Measurements from ENCODE around the gene GRPEL2. TPM values are rescaled to one million over a fixed set of nuclear protein-coding genes. Genes with fewer than 3 reads are reported as not detected.

The GRPEL2 gene
- polyA plus RNA-seq, 3 donors, result 1.9 to 2.7 (median 2.0) TPM

DNA sequence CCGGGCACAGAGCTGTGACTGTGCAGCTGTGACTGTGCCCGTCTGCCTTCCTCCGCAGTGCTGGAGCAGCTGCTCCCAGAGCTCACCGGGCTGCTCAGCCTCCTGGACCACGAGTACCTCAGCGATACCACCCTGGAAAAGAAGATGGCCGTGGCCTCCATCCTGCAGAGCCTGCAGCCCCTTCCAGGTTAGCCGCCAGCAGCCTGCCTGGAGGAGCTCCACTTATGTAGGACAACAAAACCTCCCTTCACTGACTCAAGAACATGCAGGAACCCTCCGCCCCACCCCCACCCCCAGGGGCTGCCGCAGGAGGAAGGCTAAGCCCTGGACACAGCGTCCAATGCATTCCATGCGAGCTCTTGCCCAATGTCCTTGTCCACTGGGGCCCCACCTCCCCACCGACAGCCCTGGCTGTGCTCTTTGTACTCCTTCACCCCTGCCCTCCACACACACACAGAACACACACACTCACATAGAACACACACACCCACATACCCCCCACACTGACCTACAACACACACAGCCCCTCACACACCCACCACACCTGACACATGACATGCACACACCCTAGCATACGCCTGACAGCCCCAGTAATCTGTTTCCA is 45.7 kb upstream of the GRPEL2 start:
- no peaks in the 10 kb centered on the region for H3K9me3 ChIP-seq (replicated peaks in 1 of 2; ENCODE audit: control insufficient read depth in 1 of 2, insufficient read depth in 1 of 2, low read length in 2 of 2)
- peak overlapping the region in 1 of 2 donors; percentile 48 for H3K4me3 Mint-ChIP-seq
- 17% methylated on average over 14 of the region's 14 CpGs for WGBS (ENCODE audit: insufficient coverage)
- no peak overlapping the region for H3K4me2 ChIP-seq (replicated peaks; ENCODE audit: extremely low read depth, low read length, poor library complexity, severe bottlenecking)
- no peaks in the 10 kb centered on the region for H3K36me3 ChIP-seq (replicated peaks in 1 of 2; ENCODE audit: control insufficient read depth in 1 of 2, insufficient read depth in 2 of 2, low read length in 2 of 2)
- TF ChIP-seq, protein P1, sequence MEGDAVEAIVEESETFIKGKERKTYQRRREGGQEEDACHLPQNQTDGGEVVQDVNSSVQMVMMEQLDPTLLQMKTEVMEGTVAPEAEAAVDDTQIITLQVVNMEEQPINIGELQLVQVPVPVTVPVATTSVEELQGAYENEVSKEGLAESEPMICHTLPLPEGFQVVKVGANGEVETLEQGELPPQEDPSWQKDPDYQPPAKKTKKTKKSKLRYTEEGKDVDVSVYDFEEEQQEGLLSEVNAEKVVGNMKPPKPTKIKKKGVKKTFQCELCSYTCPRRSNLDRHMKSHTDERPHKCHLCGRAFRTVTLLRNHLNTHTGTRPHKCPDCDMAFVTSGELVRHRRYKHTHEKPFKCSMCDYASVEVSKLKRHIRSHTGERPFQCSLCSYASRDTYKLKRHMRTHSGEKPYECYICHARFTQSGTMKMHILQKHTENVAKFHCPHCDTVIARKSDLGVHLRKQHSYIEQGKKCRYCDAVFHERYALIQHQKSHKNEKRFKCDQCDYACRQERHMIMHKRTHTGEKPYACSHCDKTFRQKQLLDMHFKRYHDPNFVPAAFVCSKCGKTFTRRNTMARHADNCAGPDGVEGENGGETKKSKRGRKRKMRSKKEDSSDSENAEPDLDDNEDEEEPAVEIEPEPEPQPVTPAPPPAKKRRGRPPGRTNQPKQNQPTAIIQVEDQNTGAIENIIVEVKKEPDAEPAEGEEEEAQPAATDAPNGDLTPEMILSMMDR (IDR thresholded peaks at IDR 0.05), result no peak
- H3K27ac ChIP-seq (ENCODE audit: low read depth in 1 of 2, low read length in 2 of 2), result no peak overlapping the region
- H3K9ac ChIP-seq (ENCODE audit: insufficient read depth, low read length, poor library complexity, severe bottlenecking), result no peak overlapping the region
- H3K4me3 ChIP-seq (replicated peaks in 1 of 3; ENCODE audit: low read depth in 2 of 3, low read length in 3 of 3), result no peak overlapping the region
- H3K79me2 ChIP-seq (ENCODE audit: insufficient read depth, low read length), result no peaks in the 10 kb centered on the region
- intact Hi-C loops (cut with micrococcal nuclease), result no loop called here
- peak overlapping the region in 1 of 7 donors; percentile 62 for H3K27ac Mint-ChIP-seq
- no peaks in the 10 kb centered on the region for H4K20me1 ChIP-seq (ENCODE audit: insufficient read depth, low read length)
- peaks cover 7% of the 10 kb centered on the region in 2 donors for H3K4me1 ChIP-seq (ENCODE audit: control insufficient read depth in 1 of 2, insufficient read depth in 2 of 2, low read length in 2 of 2)
- peaks cover 0 to 6% of the 10 kb centered on the region in 2 donors for H3K27me3 ChIP-seq (ENCODE audit: control insufficient read depth in 2 of 2, insufficient read depth in 2 of 2, low read length in 2 of 2)
- no peak for DNase-seq
- peaks cover 18% of the 10 kb centered on the region for H3K4me1 Mint-ChIP-seq
- no peaks in the 10 kb centered on the region for H3K9me3 Mint-ChIP-seq
- peak overlapping the region; percentile 44 for H2AFZ ChIP-seq (ENCODE audit: insufficient read depth, low read depth, low read length, poor library complexity, severe bottlenecking)
- no peaks in the 10 kb centered on the region for H3K36me3 Mint-ChIP-seq
- peaks cover 7 to 20% (median 12%) of the 10 kb centered on the region in 3 donors for H3K27me3 Mint-ChIP-seq (ENCODE audit: low read depth in 3 of 3)

DNA sequence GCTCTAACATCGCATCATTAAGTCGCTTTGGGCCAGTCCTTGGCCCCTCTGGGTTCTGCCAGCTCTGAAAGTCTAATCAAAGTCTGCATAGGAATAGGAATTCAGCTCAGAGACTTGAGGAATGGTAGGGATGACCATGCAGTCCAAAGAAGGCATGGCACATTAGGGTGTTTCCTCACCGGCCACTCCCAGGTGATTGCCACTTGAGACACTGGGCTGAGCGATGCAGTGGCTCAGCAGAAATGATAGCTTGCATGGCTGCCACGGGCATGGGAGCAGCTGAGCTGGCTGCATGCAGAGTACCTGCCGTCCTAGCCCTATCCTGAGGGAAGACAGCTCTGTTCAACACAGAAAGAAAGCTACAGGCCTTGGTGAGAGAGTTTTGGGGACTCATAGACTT is 44.9 kb upstream of the GRPEL2 start:
- TF ChIP-seq, protein P1 (IDR thresholded peaks at IDR 0.05), result no peak
- no peak overlapping the region for H3K4me3 ChIP-seq (replicated peaks in 1 of 3; ENCODE audit: low read depth in 2 of 3, low read length in 3 of 3)
- no peaks in the 10 kb centered on the region for H3K36me3 ChIP-seq (replicated peaks in 1 of 2; ENCODE audit: control insufficient read depth in 1 of 2, insufficient read depth in 2 of 2, low read length in 2 of 2)
- no peaks in the 10 kb centered on the region for H4K20me1 ChIP-seq (ENCODE audit: insufficient read depth, low read length)
- no peak for DNase-seq
- no peak overlapping the region for H2AFZ ChIP-seq (ENCODE audit: insufficient read depth, low read depth, low read length, poor library complexity, severe bottlenecking)
- Mint-ChIP-seq H3K4me1 (peaks cover 18% of the 10 kb centered on the region), H3K9me3 (no peaks in the 10 kb centered on the region), H3K27me3 (ENCODE audit: low read depth in 3 of 3) (peaks cover 7 to 19% (median 12%) of the 10 kb centered on the region in 3 donors), H3K27ac (peak overlapping the region in 1 of 7 donors; percentile 15), H3K4me3 (no peak overlapping the region), H3K36me3 (no peaks in the 10 kb centered on the region)
- peaks cover 0 to 6% of the 10 kb centered on the region in 2 donors for H3K27me3 ChIP-seq (ENCODE audit: control insufficient read depth in 2 of 2, insufficient read depth in 2 of 2, low read length in 2 of 2)
- no peaks in the 10 kb centered on the region for H3K79me2 ChIP-seq (ENCODE audit: insufficient read depth, low read length)
- H3K4me2 ChIP-seq (replicated peaks; ENCODE audit: extremely low read depth, low read length, poor library complexity, severe bottlenecking), result no peak overlapping the region
- peaks cover 7% of the 10 kb centered on the region in 2 donors for H3K4me1 ChIP-seq (ENCODE audit: control insufficient read depth in 1 of 2, insufficient read depth in 2 of 2, low read length in 2 of 2)
- H3K27ac ChIP-seq (ENCODE audit: low read depth in 1 of 2, low read length in 2 of 2), result no peak overlapping the region
- WGBS (ENCODE audit: insufficient coverage), result 95% methylated on average over 4 of the region's 6 CpGs
- no peaks in the 10 kb centered on the region for H3K9me3 ChIP-seq (replicated peaks in 1 of 2; ENCODE audit: control insufficient read depth in 1 of 2, insufficient read depth in 1 of 2, low read length in 2 of 2)
- H3K9ac ChIP-seq (ENCODE audit: insufficient read depth, low read length, poor library complexity, severe bottlenecking), result no peak overlapping the region
- intact Hi-C loops (cut with micrococcal nuclease), result no loop called here
